Gastrocnemius medialis (tissue), 4 donors: ENCODE measurements around the gene EPHA5.

Experiments used
- POLR2A ChIP-seq, 2 donors: fragments of 450-650 bp; IDR thresholded peaks; one replicate each; pipeline ENCODE4 v1.6.1; 2017; ENCODE audit warnings: antibody characterized with exemption in 2 of 2, mild to moderate bottlenecking in 2 of 2, moderate library complexity in 2 of 2
- TF ChIP-seq, protein P1 (sequence below), 5 experiments: fragments of 450-650 bp in 3 of 5; fragments of 200-600 bp in 2 of 5; sonication (generic) in 2 of 5; IDR thresholded peaks in 4 of 5; conservative IDR thresholded peaks in 1 of 5; 1 replicate in 4 of 5; 2 replicates in 1 of 5; pipeline ENCODE4 v1.5.1; 2016 to 2019; ENCODE audit warnings: antibody characterized with exemption in 5 of 5, mild to moderate bottlenecking in 3 of 5, moderate library complexity in 3 of 5

DNA sequence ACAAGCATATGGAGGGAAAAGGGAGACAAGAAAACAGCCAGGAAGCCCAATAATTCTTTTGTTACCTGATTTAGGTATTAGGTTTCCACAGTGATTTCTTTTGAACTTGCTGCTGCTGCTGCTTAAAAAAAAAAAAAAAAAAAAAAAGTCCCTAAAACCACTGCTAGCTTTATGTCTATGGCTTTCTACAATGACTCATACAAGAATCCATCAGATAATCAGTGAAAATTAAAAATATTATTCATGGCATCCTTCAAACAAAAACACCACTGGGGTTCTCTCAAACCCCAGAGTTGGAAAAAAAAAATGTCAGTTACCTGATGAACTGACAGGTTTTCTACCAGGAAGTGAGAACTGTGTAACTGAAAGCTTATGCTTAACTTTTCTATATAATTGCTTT, 14.3 kb downstream of the EPHA5 start:
- TF ChIP-seq, protein P1, sequence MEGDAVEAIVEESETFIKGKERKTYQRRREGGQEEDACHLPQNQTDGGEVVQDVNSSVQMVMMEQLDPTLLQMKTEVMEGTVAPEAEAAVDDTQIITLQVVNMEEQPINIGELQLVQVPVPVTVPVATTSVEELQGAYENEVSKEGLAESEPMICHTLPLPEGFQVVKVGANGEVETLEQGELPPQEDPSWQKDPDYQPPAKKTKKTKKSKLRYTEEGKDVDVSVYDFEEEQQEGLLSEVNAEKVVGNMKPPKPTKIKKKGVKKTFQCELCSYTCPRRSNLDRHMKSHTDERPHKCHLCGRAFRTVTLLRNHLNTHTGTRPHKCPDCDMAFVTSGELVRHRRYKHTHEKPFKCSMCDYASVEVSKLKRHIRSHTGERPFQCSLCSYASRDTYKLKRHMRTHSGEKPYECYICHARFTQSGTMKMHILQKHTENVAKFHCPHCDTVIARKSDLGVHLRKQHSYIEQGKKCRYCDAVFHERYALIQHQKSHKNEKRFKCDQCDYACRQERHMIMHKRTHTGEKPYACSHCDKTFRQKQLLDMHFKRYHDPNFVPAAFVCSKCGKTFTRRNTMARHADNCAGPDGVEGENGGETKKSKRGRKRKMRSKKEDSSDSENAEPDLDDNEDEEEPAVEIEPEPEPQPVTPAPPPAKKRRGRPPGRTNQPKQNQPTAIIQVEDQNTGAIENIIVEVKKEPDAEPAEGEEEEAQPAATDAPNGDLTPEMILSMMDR (IDR thresholded peaks at IDR 0.05 in 4 of 5, conservative IDR thresholded peaks at IDR 0.05 in 1 of 5), result no peak
- TF ChIP-seq POLR2A (IDR thresholded peaks at IDR 0.05), result no peak
